Measurements from ENCODE around the gene PEX16. TPM values are rescaled to one million over a fixed set of nuclear protein-coding genes. Genes with fewer than 3 reads are reported as not detected.
A peak's percentile ranks its signal among the peaks of the same experiment; 100 is the strongest.

PEX16 gene
- polyA plus RNA-seq, 1 donor = 22.6 TPM

- H3K27ac ChIP-seq (ENCODE audit: low read length) = peak overlapping the region; percentile 62
- no CpG with 5 or more reads among the region's 3 CpGs for WGBS (ENCODE audit: insufficient coverage, low lambda C conversion rate)
- peaks cover 5% of the 10 kb centered on the region for H3K9me3 ChIP-seq (ENCODE audit: control insufficient read depth, low read depth, low read length)
- H3K36me3 ChIP-seq (ENCODE audit: control insufficient read depth, insufficient read depth, low read length) = peaks cover 4% of the 10 kb centered on the region
- H3K4me3 ChIP-seq (ENCODE audit: low read length) = no peak overlapping the region
- no peak for DNase-seq
- H3K4me1 ChIP-seq (ENCODE audit: control insufficient read depth, insufficient read depth, low read length) = peaks cover 8% of the 10 kb centered on the region
- peaks cover 58% of the 10 kb centered on the region for H3K27me3 ChIP-seq (ENCODE audit: control insufficient read depth, insufficient read depth, low read length)
Observed at GRCh38 chr11:45899086-45899447, 18.6 kb downstream of the PEX16 start.

GRCh38 chr11:45897556-45897955 is 20.1 kb downstream of the PEX16 start:
- Histone ChIP-seq H3K4me1 (ENCODE audit: control insufficient read depth, insufficient read depth, low read length) (peaks cover 8% of the 10 kb centered on the region), H3K27me3 (ENCODE audit: control insufficient read depth, insufficient read depth, low read length) (peaks cover 61% of the 10 kb centered on the region), H3K9me3 (ENCODE audit: control insufficient read depth, low read depth, low read length) (peaks cover 5% of the 10 kb centered on the region), H3K4me3 (ENCODE audit: low read length) (no peak overlapping the region), H3K36me3 (ENCODE audit: control insufficient read depth, insufficient read depth, low read length) (no peaks in the 10 kb centered on the region), H3K27ac (ENCODE audit: low read length) (no peak overlapping the region)
- DNase-seq = no peak
- no CpG with 5 or more reads among the region's 6 CpGs for WGBS (ENCODE audit: insufficient coverage, low lambda C conversion rate)

- Histone ChIP-seq H3K9me3 (ENCODE audit: control insufficient read depth, low read depth, low read length) (peaks cover 5% of the 10 kb centered on the region), H3K4me1 (ENCODE audit: control insufficient read depth, insufficient read depth, low read length) (peaks cover 8% of the 10 kb centered on the region), H3K27me3 (ENCODE audit: control insufficient read depth, insufficient read depth, low read length) (peaks cover 59% of the 10 kb centered on the region), H3K36me3 (ENCODE audit: control insufficient read depth, insufficient read depth, low read length) (no peaks in the 10 kb centered on the region), H3K4me3 (ENCODE audit: low read length) (no peak overlapping the region), H3K27ac (ENCODE audit: low read length) (no peak overlapping the region)
- DNase-seq = no peak
- WGBS (ENCODE audit: insufficient coverage, low lambda C conversion rate) = no CpG with 5 or more reads among the region's 19 CpGs
Observed at GRCh38 chr11:45896422-45896984, 21.2 kb downstream of the PEX16 start.

GRCh38 chr11:45895553-45896259 is 22.0 kb downstream of the PEX16 start:
- Histone ChIP-seq H3K36me3 (ENCODE audit: control insufficient read depth, insufficient read depth, low read length) (no peaks in the 10 kb centered on the region), H3K4me1 (ENCODE audit: control insufficient read depth, insufficient read depth, low read length) (peaks cover 8% of the 10 kb centered on the region), H3K9me3 (ENCODE audit: control insufficient read depth, low read depth, low read length) (peaks cover 5% of the 10 kb centered on the region), H3K4me3 (ENCODE audit: low read length) (no peak overlapping the region), H3K27me3 (ENCODE audit: control insufficient read depth, insufficient read depth, low read length) (peaks cover 51% of the 10 kb centered on the region), H3K27ac (ENCODE audit: low read length) (no peak overlapping the region)
- no peak for DNase-seq
- WGBS (ENCODE audit: insufficient coverage, low lambda C conversion rate) = no CpG with 5 or more reads among the region's 8 CpGs

- H3K4me3 ChIP-seq (ENCODE audit: low read length) = no peak overlapping the region
- no CpG with 5 or more reads among the region's 6 CpGs for WGBS (ENCODE audit: insufficient coverage, low lambda C conversion rate)
- H3K27me3 ChIP-seq (ENCODE audit: control insufficient read depth, insufficient read depth, low read length) = peaks cover 46% of the 10 kb centered on the region
Observed at GRCh38 chr11:45894555-45895247, 23.0 kb downstream of the PEX16 start.

GRCh38 chr11:45892856-45893255 is 24.8 kb downstream of the PEX16 start:
- peaks cover 27% of the 10 kb centered on the region for H3K27me3 ChIP-seq (ENCODE audit: control insufficient read depth, insufficient read depth, low read length)
- no CpG with 5 or more reads among the region's 5 CpGs for WGBS (ENCODE audit: insufficient coverage, low lambda C conversion rate)
- peaks cover 3% of the 10 kb centered on the region for H3K9me3 ChIP-seq (ENCODE audit: control insufficient read depth, low read depth, low read length)
- no peaks in the 10 kb centered on the region for H3K4me1 ChIP-seq (ENCODE audit: control insufficient read depth, insufficient read depth, low read length)
- no peak overlapping the region for H3K27ac ChIP-seq (ENCODE audit: low read length)
- H3K36me3 ChIP-seq (ENCODE audit: control insufficient read depth, insufficient read depth, low read length) = no peaks in the 10 kb centered on the region
- no peak overlapping the region for H3K4me3 ChIP-seq (ENCODE audit: low read length)
- no peak for DNase-seq

More at GRCh38 chr11:45894555-45895247, 23.0 kb downstream of the PEX16 start:
- Histone ChIP-seq H3K36me3 (ENCODE audit: control insufficient read depth, insufficient read depth, low read length) (no peaks in the 10 kb centered on the region), H3K9me3 (ENCODE audit: control insufficient read depth, low read depth, low read length) (peaks cover 5% of the 10 kb centered on the region), H3K27ac (ENCODE audit: low read length) (no peak overlapping the region), H3K4me1 (ENCODE audit: control insufficient read depth, insufficient read depth, low read length) (peaks cover 8% of the 10 kb centered on the region)
- no peak for DNase-seq

- Histone ChIP-seq H3K9me3 (ENCODE audit: control insufficient read depth, low read depth, low read length) (no peaks in the 10 kb centered on the region), H3K4me3 (ENCODE audit: low read length) (no peak overlapping the region), H3K36me3 (ENCODE audit: control insufficient read depth, insufficient read depth, low read length) (no peaks in the 10 kb centered on the region), H3K27me3 (ENCODE audit: control insufficient read depth, insufficient read depth, low read length) (peaks cover 27% of the 10 kb centered on the region), H3K27ac (ENCODE audit: low read length) (no peak overlapping the region), H3K4me1 (ENCODE audit: control insufficient read depth, insufficient read depth, low read length) (peaks cover 2% of the 10 kb centered on the region)
- DNase-seq = no peak
- no CpG with 5 or more reads among the region's 9 CpGs for WGBS (ENCODE audit: insufficient coverage, low lambda C conversion rate)
Observed at GRCh38 chr11:45890886-45891550, 26.7 kb downstream of the PEX16 start.

- Histone ChIP-seq H3K36me3 (ENCODE audit: control insufficient read depth, insufficient read depth, low read length) (no peaks in the 10 kb centered on the region), H3K4me3 (ENCODE audit: low read length) (no peak overlapping the region), H3K27ac (ENCODE audit: low read length) (no peak overlapping the region), H3K4me1 (ENCODE audit: control insufficient read depth, insufficient read depth, low read length) (peaks cover 8% of the 10 kb centered on the region), H3K27me3 (ENCODE audit: control insufficient read depth, insufficient read depth, low read length) (peaks cover 29% of the 10 kb centered on the region), H3K9me3 (ENCODE audit: control insufficient read depth, low read depth, low read length) (no peaks in the 10 kb centered on the region)
- 80% methylated on average over 2 of the region's 9 CpGs for WGBS (ENCODE audit: insufficient coverage, low lambda C conversion rate)
- DNase-seq = no peak
Observed at GRCh38 chr11:45889966-45890365, 27.7 kb downstream of the PEX16 start.

- DNase-seq = no peak
- H3K4me3 ChIP-seq (ENCODE audit: low read length) = no peak overlapping the region
- H3K27ac ChIP-seq (ENCODE audit: low read length) = no peak overlapping the region
- H3K36me3 ChIP-seq (ENCODE audit: control insufficient read depth, insufficient read depth, low read length) = no peaks in the 10 kb centered on the region
- 100% methylated on average over 2 of the region's 8 CpGs for WGBS (ENCODE audit: insufficient coverage, low lambda C conversion rate)
- H3K9me3 ChIP-seq (ENCODE audit: control insufficient read depth, low read depth, low read length) = no peaks in the 10 kb centered on the region
- H3K4me1 ChIP-seq (ENCODE audit: control insufficient read depth, insufficient read depth, low read length) = peaks cover 8% of the 10 kb centered on the region
- peaks cover 26% of the 10 kb centered on the region for H3K27me3 ChIP-seq (ENCODE audit: control insufficient read depth, insufficient read depth, low read length)
Observed at GRCh38 chr11:45889555-45889954, 28.1 kb downstream of the PEX16 start.

GRCh38 chr11:45887587-45887986 is 30.1 kb downstream of the PEX16 start:
- H3K4me1 ChIP-seq (ENCODE audit: control insufficient read depth, insufficient read depth, low read length) = peaks cover 8% of the 10 kb centered on the region
- H3K4me3 ChIP-seq (ENCODE audit: low read length) = no peak overlapping the region
- peaks cover 24% of the 10 kb centered on the region for H3K27me3 ChIP-seq (ENCODE audit: control insufficient read depth, insufficient read depth, low read length)
- WGBS (ENCODE audit: insufficient coverage, low lambda C conversion rate) = no CpG with 5 or more reads among the region's 10 CpGs
- no peak overlapping the region for H3K27ac ChIP-seq (ENCODE audit: low read length)
- peaks cover 3% of the 10 kb centered on the region for H3K36me3 ChIP-seq (ENCODE audit: control insufficient read depth, insufficient read depth, low read length)
- no peak for DNase-seq
- no peaks in the 10 kb centered on the region for H3K9me3 ChIP-seq (ENCODE audit: control insufficient read depth, low read depth, low read length)
